ENCODE measurements around the gene ELOVL2. TPM values are rescaled to one million over a fixed set of nuclear protein-coding genes. Genes with fewer than 3 reads are reported as not detected.

The ELOVL2 gene
- total and polyA plus RNA-seq, 12 donors: 0.73 to 3.5 (median 1.2) TPM

DNA sequence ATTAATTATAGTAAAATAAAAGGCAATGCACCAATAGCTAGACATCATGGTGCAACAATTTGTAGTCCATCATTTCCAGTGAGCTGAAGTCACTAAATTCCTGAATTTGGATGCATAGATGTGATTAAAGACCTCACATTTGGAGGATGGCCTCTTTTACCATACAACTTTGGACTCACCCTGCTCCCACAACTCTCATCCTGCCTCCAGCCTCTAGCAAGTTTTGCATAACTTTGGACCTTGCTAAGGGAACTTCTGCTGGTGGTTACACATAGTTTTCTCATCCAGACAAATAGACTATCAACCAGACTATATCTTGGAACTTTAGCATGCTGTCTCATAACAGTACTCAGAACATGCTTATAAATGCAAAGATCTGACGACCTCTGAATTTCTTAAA, 12.8 kb upstream of the ELOVL2 start:
- Histone ChIP-seq H3K4me3 (no peak overlapping the region), H3K27me3 (no peaks in the 10 kb centered on the region), H3K36me3 (no peaks in the 10 kb centered on the region), H3K27ac (no peak overlapping the region), H3K9me3 (no peaks in the 10 kb centered on the region), H3K4me1 (no peaks in the 10 kb centered on the region)
- intact Hi-C loops (cut with DNase I): no loop called here
- DNase-seq (no peak), ATAC-seq (no peak)
- 74 to 83% methylated on average over 1 of the region's 1 CpG for WGBS, 2 donors
- no peak for TF ChIP-seq CTCF (IDR thresholded peaks at IDR 0.05)

DNA sequence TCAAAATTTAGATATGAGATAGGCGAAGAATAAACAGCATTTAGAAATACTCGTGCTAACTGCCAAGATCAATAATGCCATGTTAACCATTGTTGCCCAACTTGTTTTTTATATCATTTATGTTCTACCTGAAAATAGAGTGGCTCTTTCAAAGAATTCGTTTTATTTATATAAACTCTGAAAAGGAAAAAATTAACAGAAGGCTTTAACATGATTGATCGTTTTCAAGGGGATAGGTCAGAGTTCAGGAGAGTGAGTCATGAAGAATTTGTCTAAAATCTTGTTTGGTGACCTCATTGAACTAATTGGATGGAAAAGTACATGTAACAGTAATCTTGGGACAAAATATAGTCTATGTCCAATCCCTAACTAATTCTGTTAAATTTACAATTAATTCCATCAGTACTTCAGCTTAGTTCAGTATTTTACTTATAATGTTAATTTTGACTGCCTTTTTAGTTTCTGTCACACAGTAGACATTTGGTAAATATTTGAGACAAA, 11.1 kb upstream of the ELOVL2 start:
- 63 to 64% methylated on average over 4 of the region's 4 CpGs for WGBS, 2 donors
- intact Hi-C loops (cut with DNase I): no loop called here
- Histone ChIP-seq H3K27ac (no peak overlapping the region), H3K36me3 (no peaks in the 10 kb centered on the region), H3K27me3 (peaks cover 0 to 15% (median 0%) of the 10 kb centered on the region in 7 donors), H3K4me3 (no peak overlapping the region), H3K4me1 (no peaks in the 10 kb centered on the region), H3K9me3 (no peaks in the 10 kb centered on the region)
- DNase-seq (no peak), ATAC-seq (no peak)
- TF ChIP-seq CTCF (IDR thresholded peaks at IDR 0.05): no peak

GRCh38 chr6:11054722-11055121, 10.6 kb upstream of the ELOVL2 start:
- no peak for ATAC-seq
- WGBS, 2 donors: 85 to 92% methylated on average over 1 of the region's 1 CpG
- Histone ChIP-seq H3K36me3 (no peaks in the 10 kb centered on the region), H3K27ac (no peak overlapping the region), H3K4me3 (no peak overlapping the region), H3K4me1 (no peaks in the 10 kb centered on the region), H3K27me3 (peaks cover 0 to 19% (median 3%) of the 10 kb centered on the region in 7 donors), H3K9me3 (no peaks in the 10 kb centered on the region)
- no peak for TF ChIP-seq CTCF (IDR thresholded peaks at IDR 0.05)
- DNase-seq: no peak
- intact Hi-C loops (cut with DNase I): no loop called here

DNA sequence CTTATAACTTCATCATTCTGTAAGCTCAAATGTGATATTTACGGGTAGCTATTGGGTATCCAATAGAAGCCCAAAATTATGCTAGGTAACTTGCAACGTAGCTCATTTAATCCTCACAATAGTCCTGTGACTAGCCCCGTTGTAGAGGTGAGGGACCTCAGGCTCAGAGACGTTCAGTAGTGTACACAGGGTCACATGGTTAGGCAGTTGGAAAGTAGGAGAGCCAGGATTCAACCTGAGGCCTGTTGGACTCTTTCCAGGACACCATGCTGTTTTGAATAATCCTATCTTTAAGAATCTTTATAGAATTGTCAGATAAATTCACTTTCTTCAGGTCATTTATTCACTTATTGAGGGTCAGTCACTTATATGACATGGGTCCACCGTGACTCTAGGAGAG, 9.2 kb upstream of the ELOVL2 start:
- DNase-seq (no peak), ATAC-seq (no peak)
- Histone ChIP-seq H3K27me3 (peaks cover 0 to 32% (median 16%) of the 10 kb centered on the region in 7 donors), H3K4me1 (no peaks in the 10 kb centered on the region), H3K36me3 (no peaks in the 10 kb centered on the region), H3K27ac (no peak overlapping the region), H3K4me3 (no peak overlapping the region), H3K9me3 (no peaks in the 10 kb centered on the region)
- no peak for TF ChIP-seq CTCF (IDR thresholded peaks at IDR 0.05)
- 84 to 89% methylated on average over 5 of the region's 5 CpGs for WGBS, 2 donors
- intact Hi-C loops (cut with DNase I): no loop called here
